GM12873 (cell line): ENCODE measurements around the gene C6orf52.

Source experiments
- TF ChIP-seq, protein P1 (sequence below): IDR thresholded peaks from 2 replicates; pipeline ENCODE4 v1.5.1; 2012; ENCODE audit warnings: low read depth, mild to moderate bottlenecking, moderate library complexity, low read length, control low read depth; ENCODE audit not compliant: insufficient read depth; ENCODE audit errors: missing control alignments

Gene C6orf52

DNA sequence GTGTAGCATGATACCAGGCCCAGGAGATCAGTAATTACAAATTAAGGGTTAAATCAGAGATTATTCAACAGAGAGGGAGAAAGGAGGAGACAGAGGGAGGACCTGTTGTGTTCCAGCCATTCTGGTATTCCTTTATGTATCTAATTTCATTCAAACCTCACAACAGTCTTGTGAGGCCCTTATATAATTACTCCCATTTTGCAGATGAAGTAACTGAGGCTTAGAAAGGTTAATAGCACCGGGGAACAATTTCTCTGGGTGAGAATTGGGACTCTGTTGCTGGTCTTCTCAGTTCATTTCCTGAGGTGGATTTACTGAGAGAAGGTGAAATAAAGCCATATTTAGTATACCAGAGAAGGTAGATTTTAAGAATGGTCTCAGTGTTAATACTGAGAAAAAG lies 66.6 kb downstream of the C6orf52 start:
- TF ChIP-seq, protein P1, sequence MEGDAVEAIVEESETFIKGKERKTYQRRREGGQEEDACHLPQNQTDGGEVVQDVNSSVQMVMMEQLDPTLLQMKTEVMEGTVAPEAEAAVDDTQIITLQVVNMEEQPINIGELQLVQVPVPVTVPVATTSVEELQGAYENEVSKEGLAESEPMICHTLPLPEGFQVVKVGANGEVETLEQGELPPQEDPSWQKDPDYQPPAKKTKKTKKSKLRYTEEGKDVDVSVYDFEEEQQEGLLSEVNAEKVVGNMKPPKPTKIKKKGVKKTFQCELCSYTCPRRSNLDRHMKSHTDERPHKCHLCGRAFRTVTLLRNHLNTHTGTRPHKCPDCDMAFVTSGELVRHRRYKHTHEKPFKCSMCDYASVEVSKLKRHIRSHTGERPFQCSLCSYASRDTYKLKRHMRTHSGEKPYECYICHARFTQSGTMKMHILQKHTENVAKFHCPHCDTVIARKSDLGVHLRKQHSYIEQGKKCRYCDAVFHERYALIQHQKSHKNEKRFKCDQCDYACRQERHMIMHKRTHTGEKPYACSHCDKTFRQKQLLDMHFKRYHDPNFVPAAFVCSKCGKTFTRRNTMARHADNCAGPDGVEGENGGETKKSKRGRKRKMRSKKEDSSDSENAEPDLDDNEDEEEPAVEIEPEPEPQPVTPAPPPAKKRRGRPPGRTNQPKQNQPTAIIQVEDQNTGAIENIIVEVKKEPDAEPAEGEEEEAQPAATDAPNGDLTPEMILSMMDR = no peak

DNA sequence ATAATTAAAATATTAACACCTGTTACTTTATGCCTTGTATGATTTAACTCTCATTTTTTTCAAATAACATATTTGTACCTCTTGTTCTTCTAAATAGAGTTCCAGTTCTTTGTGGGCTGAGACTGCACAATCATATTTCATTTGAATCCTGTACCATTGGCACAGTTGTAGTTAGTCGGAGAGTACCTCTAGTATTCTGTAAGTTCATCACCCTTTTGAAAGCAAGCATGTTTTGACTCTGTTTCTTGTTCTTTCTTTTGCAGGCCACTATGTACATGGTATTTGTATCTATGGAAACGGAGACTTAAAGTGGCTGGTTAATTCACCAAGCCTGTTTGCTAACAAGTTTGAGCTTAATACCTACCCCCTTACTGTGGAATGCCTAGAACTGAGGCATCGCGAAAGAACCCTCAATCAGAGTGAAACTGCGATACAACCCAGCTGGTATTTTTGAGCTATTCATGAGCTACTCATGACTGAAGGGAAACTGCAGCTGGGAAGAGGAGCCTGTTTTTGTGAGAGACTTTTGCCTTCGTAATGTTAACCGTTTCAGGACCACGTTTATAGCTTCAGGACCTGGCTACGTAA lies 68.2 kb downstream of the C6orf52 start:
- TF ChIP-seq, protein P1 = no peak

DNA sequence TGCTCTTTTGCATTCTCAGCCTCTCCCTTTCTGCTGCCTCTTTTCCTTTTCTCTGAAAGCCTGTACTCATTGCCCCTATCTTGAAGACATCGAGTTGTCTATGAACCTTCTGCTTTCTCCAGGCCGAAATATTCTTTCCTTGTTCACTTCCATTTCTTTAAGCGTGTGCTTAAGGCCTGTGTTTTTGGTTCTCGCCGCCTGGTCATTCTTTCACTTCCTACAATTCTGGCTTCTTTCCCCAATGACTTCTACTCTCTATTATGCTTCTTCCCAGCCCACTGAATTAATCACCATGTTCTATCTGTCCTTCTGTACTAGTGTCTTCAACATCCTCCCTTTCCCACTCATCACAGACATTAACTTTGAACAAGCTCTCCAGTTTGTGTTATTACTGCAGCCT lies 69.6 kb downstream of the C6orf52 start:
- TF ChIP-seq, protein P1 = no peak

DNA sequence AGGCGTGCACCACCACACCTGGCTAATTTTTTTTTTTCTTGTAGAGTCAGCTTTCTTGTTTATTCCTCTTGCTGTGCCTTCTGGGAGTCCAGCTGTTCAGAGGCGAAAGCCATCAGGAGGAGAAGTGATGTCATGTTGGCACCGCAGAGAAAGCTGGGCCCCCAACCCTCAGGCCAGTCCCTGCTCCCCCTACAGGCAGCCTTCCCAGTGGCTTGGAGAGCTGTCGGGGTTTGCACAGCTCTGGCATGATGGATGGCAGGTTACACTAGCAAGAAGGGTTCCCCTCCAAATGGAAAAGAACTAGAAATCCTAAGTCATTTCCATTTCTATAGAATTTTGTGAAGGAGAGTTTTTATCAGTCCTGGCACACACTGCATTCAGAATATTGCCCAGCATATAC lies 72.6 kb downstream of the C6orf52 start:
- TF ChIP-seq, protein P1 = peak; percentile 17
